ENCODE data around the gene PCDH17.

PCDH17 gene

DNA sequence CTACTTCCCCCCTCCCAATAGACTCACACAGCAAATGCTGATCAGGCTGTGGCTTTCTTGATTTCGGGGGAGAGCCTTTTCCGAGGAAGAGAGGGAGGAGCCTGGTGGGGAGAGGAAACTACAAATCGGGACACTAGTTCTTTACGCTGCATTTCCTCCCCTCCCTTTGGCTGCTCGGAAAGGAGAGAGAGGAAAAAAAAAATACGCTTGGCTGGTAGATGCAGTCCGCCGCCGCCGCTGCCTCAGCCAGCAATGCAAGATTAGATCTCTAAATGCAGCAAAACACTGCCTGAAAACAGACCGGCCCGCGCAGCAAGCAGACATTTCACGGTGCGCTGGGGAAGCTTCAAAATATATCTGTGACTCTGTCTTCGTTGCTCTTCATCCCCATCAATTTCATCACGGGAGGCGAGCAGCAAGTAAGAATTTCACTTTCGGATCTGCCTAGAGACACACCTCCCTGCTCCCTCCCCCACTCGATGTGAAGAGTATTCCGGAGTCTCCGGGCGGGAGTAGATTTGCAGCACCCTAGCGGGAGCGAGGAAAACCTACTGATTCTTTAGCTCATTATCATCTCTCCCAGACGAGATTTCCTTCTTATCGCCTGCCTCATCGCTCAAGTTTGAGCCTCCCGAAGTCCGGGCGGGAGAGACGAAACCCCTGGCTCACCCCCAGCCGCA, at the start of gene PCDH17:
TSS of gene PCDH17 (plus strand) at position 149 of the 680 bp plus-strand sequence. CDS start 803 bp downstream, outside the sequence.
- DNase-seq: no peak

DNA sequence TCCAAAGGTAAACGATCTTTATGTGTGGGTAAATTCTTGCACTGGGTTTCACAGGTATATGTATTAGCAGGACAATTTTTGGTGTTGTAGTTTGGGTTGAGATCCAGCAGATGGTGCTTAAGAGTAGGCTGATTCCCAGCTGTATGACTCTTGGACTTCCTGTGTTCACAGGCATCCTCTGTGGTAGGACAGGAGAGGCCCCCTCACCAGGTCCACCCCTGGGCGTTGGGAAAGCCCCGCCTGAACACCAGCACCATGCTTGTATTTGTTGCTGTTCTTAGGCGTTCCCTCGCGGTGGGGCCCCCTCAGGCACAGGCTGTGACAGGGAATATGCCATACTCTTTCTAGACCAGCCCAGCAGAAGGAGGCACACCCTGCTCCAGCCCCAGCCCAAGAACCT, 49.5 kb upstream of the PCDH17 start:
- no peak for DNase-seq

- no peak for DNase-seq
Measured at GRCh38 chr13:57583529-57583928, 48.0 kb upstream of the PCDH17 start.

GRCh38 chr13:57588639-57589038, 42.9 kb upstream of the PCDH17 start:
- no peak for DNase-seq

DNA sequence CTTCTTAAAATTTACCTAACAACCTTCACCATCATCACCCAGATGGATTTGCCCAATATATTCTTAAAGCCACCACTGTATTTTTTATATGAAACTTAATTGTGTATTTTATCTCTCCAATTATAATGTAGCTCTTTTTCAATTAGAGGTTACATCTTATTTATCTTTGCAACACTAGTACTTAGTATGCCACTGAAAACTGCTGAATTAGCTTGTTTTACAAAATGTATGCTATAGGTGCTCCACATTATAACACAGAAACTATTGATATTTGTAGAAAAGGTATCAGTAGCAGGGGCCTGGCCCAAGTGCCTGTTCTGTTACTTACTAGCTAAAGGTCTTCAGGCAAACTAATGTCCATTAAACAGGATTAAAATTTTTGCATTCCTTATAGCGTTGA, 35.8 kb upstream of the PCDH17 start:
- no peak for DNase-seq

- DNase-seq: no peak
Measured at GRCh38 chr13:57601536-57601935, 30.0 kb upstream of the PCDH17 start.

DNA sequence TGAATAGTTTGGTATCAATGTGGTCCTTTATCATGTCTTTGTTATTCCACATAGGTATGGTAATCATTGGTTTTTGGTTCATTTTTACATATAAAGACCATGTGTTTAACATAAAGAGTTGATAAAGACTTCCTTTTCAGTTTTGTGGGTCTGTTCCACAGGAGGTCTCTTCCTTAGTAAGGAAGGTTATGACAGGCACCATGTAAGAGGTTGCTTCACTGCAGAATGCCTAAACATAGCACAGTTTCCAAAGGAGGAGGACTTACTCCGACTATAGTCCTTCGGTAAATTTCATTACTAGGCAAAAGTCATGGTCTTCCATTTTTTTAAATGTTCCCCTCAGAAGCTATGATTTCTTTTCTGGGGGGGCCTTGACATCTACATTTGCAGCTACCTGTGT, 27.1 kb upstream of the PCDH17 start:
- no peak for DNase-seq

- no peak for DNase-seq
Measured at GRCh38 chr13:57611969-57612368, 19.6 kb upstream of the PCDH17 start.

DNA sequence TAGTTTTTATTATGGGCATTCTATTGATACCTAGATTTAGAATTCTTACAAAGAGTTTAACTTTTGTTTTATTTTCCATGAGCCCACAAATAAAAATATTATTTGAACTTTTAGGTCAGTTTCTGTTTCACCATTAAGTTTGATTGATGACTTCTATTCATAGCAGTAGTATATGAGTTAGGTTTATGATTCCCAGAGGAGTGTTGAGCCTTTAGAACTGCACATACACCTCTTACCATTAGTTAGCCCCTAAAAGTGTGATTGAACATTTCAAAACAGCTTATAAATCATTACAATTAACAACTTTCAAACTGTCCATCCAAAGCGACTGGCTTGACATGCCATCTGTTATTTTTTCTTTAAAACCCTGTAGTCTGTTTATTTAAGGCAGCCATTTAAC, 19.0 kb upstream of the PCDH17 start:
- DNase-seq: no peak

- peak; percentile 4 for DNase-seq
Measured at GRCh38 chr13:57624565-57625435, 6.7 kb upstream of the PCDH17 start.

- no peak for DNase-seq
Measured at GRCh38 chr13:57627663-57628062, 3.9 kb upstream of the PCDH17 start.

GRCh38 chr13:57629391-57629804, 2.1 kb upstream of the PCDH17 start:
- no peak for DNase-seq

DNA sequence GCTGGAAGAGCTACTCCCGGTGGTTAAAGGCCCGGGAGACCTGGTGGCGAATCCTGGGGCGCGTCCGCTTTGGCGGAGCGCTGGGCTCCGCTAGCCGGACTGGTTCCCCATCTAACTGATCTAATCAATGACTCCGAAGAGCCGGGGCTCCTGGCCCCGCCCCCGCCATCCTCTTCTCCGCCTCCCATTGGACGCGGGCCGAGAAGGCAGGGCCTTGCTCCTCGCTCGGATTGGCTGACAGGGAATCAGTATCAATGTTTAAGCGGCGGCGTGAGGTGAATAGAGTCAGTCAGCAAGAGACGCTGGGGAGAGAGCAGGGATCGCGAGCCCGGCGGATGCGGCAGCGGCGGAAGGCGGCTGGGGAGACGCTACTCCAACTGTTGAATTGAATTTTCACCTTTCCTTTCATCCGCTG, 1.7 kb upstream of the PCDH17 start:
- peak; percentile 20 for DNase-seq

DNA sequence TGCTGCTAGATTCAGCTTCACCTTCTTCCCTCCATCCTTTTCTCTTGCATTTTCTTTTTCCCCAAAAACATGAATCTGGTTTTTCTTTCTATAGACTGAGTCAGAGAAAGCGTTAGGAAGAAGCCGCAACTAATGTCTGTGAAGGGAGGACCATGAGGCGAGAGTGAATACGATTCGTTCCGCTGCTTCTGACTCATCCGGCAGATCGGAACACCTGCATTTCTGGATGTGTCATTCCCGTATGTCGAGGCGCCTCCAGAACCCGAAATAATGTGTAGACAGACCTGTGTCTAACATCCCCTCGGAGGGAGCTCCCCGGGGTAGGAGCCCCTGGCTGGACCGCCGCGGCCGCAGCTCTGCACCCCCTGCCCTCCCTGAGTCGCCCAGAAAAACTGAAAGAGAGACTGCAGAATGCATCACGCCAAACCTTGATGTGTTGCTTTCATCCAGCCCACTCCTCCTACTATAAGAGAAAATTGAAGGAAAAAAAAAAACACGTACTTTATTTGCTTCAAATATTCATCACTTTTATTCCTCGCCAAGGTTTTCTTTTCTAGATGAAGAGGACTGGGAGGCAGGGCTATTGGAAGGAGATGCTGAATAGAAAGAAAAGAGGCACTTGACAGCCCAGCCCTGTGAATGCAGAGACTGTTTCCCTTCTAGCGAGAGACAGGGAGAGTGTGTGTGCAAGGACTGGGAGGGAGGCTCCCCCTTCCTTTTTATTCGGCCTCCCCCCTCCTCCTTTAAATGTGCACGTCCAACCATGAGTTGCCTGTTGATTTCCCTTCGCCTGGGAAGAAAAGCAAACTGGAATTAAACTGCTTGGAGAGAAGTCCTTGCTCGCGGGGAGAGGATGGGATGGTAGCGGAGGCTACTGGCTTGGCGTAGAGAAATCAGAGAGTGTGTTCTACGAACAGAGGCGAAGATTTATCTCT, 616 bp upstream of the PCDH17 start:
- no peak for DNase-seq

DNA sequence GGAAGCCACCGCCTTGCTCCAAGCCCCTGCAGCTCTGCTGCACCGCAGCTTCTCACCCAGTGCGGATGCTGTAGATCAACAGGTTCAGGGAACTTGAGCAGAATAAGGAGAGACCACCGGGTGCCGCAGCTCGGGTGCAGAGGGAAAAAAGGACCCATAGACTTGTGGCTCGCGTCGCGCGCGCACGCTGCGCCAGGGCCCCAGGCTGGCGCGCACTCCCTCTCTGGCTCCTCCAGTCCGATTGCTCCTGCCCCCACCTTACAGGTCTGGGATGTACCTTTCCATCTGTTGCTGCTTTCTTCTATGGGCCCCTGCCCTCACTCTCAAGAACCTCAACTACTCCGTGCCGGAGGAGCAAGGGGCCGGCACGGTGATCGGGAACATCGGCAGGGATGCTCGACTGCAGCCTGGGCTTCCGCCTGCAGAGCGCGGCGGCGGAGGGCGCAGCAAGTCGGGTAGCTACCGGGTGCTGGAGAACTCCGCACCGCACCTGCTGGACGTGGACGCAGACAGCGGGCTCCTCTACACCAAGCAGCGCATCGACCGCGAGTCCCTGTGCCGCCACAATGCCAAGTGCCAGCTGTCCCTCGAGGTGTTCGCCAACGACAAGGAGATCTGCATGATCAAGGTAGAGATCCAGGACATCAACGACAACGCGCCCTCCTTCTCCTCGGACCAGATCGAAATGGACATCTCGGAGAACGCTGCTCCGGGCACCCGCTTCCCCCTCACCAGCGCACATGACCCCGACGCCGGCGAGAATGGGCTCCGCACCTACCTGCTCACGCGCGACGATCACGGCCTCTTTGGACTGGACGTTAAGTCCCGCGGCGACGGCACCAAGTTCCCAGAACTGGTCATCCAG, 964 bp downstream of the PCDH17 start:
- DNase-seq: no peak

- DNase-seq: no peak
Measured at GRCh38 chr13:57633141-57633949, 1.8 kb downstream of the PCDH17 start.

DNA sequence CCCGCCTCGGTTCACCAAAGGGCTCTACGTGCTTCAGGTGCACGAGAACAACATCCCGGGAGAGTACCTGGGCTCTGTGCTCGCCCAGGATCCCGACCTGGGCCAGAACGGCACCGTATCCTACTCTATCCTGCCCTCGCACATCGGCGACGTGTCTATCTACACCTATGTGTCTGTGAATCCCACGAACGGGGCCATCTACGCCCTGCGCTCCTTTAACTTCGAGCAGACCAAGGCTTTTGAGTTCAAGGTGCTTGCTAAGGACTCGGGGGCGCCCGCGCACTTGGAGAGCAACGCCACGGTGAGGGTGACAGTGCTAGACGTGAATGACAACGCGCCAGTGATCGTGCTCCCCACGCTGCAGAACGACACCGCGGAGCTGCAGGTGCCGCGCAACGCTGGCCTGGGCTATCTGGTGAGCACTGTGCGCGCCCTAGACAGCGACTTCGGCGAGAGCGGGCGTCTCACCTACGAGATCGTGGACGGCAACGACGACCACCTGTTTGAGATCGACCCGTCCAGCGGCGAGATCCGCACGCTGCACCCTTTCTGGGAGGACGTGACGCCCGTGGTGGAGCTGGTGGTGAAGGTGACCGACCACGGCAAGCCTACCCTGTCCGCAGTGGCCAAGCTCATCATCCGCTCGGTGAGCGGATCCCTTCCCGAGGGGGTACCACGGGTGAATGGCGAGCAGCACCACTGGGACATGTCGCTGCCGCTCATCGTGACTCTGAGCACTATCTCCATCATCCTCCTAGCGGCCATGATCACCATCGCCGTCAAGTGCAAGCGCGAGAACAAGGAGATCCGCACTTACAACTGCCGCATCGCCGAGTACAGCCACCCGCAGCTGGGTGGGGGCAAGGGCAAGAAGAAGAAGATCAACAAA, 2.6 kb downstream of the PCDH17 start:
- DNase-seq: no peak

- DNase-seq: no peak
Measured at GRCh38 chr13:57634839-57635165, 3.3 kb downstream of the PCDH17 start.

- DNase-seq: no peak
Measured at GRCh38 chr13:57635541-57636085, 4.1 kb downstream of the PCDH17 start.

GRCh38 chr13:57636816-57637215, 5.3 kb downstream of the PCDH17 start:
- DNase-seq: no peak
